ENCODE measurements around the gene GRIN1.

The GRIN1 gene

DNA sequence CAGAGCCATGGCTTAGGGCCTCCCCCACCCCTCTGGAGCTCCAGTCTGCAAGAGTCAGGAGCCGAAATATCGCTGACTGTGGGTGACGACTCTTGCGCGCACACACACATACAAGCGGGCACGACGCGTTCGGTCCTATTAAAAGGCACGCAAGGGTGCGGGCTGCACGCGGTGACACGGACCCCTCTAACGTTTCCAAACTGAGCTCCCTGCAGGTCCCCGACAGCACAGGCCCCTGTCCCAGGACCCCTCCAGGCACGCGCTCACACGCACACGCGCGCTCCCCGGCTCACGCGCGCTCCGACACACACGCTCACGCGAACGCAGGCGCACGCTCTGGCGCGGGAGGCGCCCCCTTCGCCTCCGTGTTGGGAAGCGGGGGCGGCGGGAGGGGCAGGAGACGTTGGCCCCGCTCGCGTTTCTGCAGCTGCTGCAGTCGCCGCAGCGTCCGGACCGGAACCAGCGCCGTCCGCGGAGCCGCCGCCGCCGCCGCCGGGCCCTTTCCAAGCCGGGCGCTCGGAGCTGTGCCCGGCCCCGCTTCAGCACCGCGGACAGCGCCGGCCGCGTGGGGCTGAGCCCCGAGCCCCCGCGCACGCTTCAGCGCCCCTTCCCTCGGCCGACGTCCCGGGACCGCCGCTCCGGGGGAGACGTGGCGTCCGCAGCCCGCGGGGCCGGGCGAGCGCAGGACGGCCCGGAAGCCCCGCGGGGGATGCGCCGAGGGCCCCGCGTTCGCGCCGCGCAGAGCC lies at the start of gene GRIN1:
TSS of gene GRIN1 (plus strand) at position 433 of the 746 bp plus-strand sequence. CDS start 333 bp downstream, outside the sequence.
- no peak for DNase-seq

DNA sequence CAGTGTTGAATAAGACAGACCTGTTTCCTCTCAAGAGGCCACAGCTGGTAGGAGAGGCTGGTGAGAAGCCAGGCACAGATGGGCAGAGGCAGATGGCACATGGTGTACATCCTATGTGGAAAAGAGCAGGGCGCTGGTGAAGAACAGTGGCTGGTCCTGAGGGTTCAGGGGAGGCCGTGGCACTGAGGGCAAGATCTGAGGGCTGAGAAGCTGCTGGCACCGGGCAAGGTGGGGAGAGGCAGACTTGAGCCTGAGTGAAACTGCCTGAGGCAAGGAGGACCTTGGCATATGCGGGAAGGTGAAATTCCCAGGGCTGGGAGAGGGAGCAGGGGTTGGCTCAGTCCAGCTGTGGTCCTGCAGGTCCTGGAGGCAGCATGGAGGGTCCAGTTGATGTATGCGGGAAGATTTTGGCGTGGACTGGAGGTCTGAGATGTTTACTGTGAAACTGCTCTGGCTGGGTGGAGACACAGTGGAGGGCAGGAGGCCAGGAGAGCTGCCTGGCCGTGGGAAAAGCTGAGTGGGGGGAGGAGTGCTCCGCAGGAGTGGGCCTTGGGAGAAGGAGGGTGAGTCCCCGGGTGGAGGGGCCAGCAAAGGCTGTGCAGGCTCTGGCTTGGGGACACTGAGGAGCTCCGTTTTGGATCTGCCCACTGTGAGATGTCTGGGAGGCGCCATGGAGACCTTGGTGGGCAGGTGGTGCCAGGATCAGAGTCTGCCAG lies 49.6 kb upstream of the GRIN1 start:
- DNase-seq = peak; percentile 77

DNA sequence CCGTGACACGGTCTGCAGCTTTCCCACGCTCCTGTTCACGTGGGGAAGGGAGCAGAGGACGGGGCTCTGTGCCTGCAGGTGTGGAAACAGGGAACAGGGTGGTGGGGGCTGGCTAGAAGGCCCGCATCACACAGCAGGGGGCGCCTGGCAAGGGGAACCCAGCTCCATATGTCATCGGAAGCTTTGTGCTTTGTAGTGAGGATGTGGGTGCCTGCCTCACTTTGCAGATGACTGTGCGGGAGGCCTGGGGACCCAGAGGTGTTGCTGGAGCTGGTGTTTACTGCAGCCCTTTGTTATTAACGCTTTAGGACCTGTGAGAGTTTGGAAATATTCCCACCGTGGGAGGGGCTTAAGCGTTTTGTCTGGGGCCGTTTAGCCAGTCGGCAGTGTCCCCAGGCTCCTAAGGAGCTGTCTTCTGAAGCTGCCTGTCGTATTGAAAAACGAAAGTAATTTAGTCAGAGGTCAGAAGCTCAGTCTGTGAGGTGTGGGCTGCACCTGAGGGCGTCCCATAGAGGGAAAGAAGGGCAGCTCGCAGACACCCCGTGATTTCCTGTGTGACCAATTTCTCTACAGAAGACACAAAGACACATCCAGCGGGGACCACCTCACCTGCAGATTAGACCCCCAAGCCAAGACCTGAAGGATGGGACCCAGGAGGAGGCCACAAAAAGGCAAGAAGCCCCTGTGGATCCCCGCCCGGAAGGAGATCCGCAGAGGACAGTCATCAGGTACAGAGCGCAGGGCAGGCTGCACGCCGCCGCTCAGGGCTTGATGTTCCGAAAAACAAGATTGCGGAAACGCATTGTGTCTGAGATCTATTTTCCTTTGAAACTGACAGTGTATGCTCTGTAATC lies 43.1 kb upstream of the GRIN1 start:
- DNase-seq = no peak

DNA sequence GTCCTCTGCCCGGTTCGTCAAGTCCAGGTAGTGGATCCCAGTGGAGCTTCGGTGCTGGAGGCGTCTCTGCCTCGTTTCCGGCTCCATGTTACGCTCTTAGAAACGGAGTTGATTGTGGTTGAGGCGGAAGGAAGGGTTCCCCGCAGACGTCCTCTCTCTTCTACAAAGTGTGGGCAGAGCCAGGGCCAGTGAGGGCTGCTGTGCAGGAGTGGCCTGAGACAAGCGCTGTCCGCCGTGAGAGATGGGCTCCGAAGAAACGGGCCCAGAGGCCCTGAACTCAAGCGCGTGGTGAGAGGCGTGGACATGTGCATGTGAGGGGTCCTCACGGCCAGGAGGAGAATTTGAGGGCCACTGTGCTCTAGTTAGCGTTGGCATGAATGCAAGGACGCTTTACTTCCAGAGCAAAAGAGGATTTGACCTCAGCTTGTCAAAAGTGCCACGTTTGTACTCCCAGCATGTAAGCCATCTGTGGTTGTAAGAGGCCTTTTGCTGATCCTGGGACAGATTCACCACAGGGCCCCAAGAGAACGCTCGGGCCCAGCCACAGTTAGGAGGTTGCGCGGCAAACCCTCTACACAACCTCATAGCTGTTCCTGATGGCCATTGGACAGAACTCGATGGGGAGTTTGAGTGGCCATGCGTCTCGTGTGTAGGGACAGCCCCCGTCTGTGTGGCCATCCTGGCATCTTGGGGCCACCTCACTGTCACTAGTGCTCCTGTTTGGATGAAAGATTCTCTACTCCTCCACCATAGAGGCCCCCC lies 42.0 kb upstream of the GRIN1 start:
- DNase-seq = no peak

DNA sequence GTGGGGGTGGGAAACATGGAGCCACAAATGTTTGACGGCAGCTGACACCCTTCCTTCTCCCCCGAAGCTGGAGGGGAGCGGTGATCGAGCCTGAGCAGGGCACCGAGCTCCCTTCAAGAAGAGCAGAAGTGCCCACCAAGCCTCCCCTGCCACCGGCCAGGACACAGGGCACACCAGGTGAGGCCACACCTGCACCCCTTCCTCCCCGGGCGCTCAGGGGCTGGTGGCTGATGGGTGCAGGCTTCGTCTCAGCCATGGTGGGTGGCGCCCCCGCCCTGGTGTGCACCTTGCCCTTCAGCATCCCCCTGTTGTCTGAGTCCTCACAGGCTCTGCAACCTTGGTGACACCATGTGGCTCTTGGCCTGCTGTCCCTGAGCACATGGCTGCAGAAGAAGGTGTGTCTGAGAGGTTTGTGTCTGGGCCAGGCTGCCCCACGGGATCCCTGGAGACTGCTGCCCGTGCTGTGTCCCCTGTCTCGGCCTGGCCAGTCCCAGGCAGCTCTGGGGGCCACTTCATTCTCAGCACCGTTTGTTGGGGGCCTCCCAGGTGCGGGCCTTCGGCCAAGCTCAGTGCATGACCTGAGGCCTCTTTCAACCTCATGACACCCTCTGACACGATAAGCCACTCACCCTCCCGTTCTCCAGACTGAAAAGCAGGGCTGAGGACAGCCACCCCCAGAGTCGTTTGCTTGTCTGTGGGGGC lies 41.0 kb upstream of the GRIN1 start:
- DNase-seq = no peak

DNA sequence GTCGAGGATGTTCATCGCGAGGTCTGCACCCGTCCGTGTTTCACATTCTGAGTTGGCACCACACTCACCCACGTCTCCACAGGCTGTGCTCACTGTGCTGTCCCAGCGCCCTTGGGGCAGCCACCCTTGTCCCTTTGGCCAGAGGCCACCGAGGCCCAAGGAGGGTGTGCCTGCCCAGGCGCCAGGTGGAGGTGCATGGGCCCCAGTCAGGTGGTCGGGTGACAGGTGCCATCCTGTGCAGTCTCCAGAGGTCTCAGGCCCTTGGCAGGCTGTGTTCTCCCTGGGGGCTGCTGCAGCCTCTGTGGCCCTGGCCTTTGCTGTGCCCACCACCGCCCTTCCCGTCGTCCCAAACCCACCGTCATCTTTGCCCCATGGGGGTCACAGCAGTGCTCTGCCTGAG lies 39.7 kb upstream of the GRIN1 start:
- no peak for DNase-seq

DNA sequence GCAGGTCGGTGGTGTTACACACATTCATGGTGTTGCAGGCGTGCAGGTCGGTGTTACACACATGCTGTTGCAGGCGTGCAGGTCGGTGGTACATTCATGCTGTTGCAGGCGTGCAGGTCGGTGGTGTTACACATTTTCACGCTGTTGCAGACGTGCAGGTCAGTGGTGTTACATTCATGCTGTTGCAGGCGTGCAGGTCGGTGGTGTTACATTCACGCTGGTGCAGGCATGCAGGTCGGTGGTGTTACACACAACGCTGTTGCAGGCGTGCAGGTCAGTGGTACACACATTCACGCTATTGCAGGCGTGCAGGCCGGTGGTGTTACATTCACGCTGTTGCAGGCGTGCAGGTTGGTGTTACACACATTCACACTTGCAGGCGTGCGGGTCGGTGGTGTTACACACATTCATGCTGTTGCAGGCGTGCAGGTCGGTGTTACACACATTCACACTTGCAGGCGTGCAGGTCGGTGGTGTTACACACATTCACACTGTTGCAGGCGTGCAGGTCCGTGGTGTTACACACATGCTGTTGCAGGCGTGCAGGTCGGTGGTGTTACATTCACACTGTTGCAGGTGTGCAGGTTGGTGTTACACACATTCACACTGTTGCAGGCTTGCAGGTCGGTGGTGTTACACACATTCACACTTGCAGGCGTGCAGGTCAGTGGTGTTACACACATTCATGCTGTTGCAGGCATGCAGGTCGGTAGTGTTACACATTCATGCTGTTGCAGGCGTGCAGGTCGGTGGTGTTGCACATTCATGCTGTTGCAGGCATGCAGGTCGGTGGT lies 35.6 kb upstream of the GRIN1 start:
- no peak for DNase-seq

DNA sequence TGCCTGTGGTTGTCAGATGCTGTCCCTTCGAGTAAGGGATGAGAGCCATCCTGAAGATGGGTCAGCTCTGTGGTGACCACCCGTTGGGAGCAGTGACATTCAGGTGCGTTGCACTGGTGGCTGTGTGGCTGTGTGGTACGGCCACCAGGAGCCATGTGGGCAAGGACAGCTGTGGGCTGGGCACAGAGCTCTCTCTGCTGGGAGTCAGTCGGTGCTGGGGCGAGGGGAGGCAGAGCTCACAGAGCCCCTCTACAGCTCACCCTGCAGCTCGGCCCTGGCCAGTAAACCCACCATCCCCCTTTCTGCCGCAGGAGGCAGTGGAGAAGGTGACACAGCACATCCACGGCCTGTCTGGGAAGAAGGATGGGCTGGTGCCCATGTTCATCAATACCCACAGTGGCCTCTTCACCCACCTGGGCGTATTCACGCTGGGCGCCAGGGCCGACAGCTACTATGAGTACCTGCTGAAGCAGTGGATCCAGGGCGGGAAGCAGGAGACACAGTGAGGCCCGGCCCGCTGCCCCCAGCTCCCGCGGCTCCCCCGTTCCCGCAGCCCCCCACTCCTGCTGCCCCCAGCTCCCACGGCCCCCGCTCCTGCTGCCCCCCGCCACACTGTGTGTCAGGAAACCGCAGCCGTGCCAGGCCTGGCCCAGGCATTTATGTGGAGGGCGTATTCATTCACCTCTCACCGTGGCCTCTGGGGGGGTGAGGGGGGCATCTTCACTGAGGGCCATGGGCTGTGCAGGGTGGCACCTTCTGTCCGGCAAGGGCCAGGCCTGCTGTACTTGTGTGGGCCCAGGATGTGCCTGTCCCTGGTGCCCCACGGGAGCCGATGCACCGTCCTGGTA lies 32.9 kb upstream of the GRIN1 start:
- DNase-seq = no peak

DNA sequence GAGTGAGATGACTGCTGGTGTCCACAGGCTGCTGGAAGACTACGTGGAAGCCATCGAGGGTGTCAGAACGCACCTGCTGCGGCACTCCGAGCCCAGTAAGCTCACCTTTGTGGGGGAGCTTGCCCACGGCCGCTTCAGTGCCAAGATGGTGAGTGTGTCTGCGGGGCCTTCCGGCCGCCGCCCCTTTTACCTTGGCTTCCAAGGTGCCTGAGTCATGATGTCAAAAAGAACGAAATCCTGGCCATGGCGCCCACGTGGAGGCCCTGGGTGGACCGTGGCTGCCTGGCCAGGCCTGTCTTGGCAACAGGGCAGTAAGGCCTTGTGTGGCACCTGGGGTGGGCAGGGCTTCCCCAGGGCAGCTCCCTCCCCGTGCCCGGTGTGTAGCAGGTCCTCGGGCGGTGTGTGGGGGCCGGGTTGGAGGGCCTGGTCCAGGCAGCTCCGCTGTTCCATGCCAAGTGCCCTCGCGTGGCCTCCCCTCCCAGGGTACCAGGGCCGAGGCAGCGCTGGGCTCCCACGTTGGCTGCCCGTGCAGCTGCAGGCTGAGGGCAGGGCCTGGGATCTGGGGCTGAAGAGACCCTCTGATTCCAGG lies 32.2 kb upstream of the GRIN1 start:
- no peak for DNase-seq

DNA sequence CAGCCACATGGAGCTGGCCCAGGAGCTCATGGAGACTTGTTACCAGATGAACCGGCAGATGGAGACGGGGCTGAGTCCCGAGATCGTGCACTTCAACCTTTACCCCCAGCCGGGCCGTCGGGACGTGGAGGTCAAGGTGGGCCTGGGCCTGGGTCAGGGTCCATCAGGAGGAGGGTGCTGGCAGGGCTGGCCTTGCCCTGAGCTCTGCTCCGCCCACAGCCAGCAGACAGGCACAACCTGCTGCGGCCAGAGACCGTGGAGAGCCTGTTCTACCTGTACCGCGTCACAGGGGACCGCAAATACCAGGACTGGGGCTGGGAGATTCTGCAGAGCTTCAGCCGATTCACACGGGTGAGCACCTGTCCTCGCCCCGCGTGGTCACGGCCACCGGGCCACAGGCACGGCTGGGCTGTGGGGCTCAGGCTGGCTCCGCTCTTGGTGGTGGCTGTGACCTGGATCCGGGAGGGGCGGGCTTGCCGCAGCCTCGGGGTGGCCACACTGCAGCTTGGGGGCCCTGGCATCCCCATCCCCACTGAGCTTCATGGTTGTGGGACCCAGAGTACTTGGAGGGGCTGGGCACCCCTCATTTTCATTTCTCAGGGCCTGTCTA lies 31.5 kb upstream of the GRIN1 start:
- no peak for DNase-seq

DNA sequence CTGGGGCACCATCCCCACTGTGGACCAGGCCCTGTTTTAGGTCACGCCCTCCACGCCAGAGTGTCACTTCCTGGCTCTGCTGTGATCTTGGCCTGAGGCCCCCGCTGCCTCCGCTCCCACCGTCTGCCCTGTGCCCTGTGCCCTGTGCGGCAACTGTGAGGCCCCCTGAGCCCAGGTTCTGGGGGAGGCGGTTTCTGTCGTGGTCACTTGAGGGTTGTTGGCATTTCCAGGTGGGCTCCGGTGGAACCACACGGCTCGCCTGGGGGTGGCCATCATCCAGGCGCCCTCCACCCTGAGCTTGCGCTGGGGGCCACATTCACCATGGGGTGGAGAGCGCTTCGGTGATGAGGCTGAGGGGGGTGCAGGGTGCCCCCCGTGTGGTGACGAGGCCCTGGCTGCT lies 31.0 kb upstream of the GRIN1 start:
- DNase-seq = no peak

DNA sequence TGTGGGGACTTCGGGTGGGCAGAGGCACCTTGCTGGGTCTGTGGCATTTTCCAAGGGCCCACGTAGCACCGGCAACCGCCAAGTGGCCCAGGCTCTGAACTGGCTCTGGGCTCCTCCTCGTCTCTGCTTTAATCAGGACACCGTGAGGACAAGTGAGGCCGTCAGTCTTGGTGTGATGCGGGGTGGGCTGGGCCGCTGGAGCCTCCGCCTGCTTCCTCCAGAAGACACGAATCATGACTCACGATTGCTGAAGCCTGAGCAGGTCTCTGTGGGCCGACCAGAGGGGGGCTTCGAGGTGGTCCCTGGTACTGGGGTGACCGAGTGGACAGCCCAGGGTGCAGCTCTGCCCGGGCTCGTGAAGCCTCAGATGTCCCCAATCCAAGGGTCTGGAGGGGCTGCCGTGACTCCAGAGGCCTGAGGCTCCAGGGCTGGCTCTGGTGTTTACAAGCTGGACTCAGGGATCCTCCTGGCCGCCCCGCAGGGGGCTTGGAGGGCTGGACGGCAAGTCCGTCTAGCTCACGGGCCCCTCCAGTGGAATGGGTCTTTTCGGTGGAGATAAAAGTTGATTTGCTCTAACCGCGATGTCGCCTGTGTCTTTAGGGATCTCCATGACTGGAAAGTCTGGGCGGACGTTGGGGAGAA lies 30.2 kb upstream of the GRIN1 start:
- DNase-seq = no peak

DNA sequence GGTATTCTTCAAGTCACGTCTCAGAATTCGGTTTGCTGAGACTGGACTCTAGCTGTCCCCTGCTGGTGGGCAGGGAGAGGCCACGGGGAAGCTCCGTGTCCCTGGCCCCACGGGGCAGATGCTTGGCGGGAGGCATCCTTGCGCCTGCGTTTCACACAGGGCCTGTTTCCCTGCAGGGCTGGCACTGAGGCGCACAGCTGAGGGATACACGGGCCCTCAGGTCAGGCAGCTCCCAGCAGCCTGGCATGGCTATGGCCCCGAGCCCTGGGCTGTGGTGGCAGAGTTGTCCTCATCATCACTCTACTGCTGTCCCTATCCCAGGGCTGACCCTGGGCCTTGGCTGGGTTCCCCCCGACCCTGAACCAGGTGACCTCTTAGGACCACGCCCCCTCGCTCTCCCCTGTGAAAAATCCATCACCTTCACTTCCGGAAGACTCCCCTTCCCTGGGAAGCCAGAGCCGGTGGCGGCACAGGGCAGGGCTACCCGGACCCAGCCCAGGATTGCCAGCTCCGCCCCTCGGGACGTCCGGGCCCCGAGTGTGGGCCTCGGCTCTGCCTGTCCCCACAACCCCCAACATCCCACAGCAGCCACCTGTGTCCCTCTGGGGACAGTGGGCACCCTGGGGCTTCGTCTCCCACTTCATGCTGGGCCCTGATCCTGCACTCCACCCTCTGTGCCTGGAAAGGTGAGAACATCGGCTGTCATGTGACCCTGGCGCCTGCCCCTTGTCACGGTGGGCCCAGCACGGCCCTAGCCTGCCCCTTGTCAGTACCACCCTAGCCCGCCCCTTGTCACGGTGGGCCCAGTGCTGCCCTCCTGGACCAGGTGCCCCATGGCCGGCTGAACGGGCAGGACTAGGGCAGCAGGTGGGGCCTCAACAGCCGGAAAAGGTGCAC lies 29.5 kb upstream of the GRIN1 start:
- no peak for DNase-seq

DNA sequence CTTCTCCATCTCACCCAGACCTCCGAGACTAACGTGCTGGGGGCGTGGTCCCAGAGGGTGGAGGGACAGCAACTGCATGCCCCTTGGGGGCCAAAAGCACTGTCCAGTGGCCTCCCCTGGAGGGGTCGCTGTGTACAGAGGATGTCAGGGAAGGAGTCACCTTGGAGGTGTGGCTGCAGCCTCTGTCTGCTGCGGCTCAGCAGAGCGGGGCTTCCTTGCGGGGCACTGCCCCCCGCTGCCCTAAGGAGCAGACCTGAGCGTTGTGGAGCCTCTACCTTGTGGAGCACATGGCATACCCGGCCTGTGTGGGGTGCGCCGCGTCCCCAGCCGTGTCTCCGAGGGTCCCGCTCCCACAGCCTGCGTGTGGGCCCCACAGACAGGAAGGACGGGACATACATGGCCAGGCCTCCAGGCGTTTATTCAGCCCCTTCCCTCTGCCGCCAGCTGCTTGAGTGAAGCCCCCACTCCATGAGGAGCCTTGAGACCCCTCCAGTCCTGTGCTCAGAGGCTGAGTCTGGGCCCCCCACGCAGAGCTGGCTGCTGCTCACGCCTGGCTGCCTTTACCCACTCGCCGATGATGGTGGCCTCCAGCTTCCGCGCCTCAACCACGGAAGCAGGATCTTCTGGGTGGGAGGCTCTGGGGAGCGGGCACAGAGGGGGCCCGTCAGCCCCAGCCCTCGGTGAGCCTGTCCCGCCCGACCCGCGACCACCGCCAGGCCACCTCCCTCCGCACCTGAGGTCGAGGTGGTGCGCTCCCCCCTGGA lies 28.6 kb upstream of the GRIN1 start:
- DNase-seq = no peak

DNA sequence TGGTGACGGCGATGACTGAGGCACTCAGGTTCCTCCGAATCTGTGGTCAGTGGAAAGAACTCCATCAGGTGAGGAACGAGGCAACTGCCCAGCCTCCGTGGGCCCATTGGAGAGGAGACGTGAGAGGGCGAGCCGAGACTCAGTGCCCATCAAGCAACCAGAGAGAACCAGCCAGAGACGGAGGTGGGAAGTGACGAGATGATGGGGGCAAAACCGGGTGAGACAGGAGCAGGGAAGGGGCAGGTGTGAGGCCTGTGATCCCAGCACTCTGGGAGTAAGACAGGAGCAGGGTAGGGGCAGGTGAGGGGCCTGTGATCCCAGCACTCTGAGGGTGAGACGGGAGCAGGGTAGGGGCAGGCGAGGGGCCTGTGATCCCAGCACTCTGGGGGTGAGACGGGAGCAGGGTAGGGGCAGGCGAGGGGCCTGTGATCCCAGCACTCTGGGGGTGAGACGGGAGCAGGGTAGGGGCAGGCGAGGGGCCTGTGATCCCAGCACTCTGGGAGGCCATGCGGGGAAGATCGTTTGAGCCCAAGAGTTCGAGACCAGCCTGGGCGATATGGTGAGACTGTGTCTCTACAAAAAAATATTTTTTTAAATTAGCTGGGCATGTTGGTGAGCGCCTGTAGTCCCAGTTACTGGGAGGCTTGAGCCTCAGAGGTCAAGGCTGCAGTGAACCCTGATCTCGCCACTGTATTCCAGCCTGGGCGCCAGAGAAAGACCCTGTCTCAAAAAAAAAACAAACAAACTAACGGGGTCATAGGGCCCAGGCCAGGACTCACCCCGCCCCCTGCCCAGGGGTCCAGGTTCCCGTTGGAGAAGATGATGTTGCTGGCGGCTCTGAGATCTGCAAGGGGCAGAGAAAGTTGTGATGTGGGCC lies 27.8 kb upstream of the GRIN1 start:
- no peak for DNase-seq
